HepG2 (cell line): ENCODE data around the gene PNKP. TPM values are rescaled to one million over a fixed set of nuclear protein-coding genes. Genes with fewer than 3 reads are reported as not detected.

ENCODE experiments used
- NFAT5 ChIP-seq: sonication (generic); formaldehyde crosslinking; IDR thresholded peaks from 2 replicates; pipeline ENCODE4 v1.4.0; 2020; ENCODE audit warnings: missing genetic modification reagents
- YEATS4 ChIP-seq: sonication (generic); formaldehyde crosslinking; IDR thresholded peaks from 2 replicates; pipeline ENCODE4 v1.4.0; 2020; ENCODE audit warnings: missing genetic modification reagents, borderline replicate concordance
- ZMAT5 ChIP-seq: sonication (generic); formaldehyde crosslinking; IDR thresholded peaks from 2 replicates; pipeline ENCODE4 v1.5.0; 2020; ENCODE audit warnings: mild to moderate bottlenecking, low read depth, missing genetic modification reagents, borderline replicate concordance
- ZNF275 ChIP-seq: sonication (generic); formaldehyde crosslinking; IDR thresholded peaks from 2 replicates; pipeline ENCODE4 v1.8.0; 2022; ENCODE audit warnings: missing genetic modification reagents, mild to moderate bottlenecking, inconsistent platforms, borderline replicate concordance
- ZNF484 ChIP-seq: sonication (generic); formaldehyde crosslinking; IDR thresholded peaks from 2 replicates; pipeline ENCODE4 v1.5.1; 2020; ENCODE audit warnings: mild to moderate bottlenecking, low read depth, missing genetic modification reagents, borderline replicate concordance
- polyA plus RNA-seq, 8 experiments: library from polyadenylated mRNA; depleted of rRNA in 3 of 8; stranded (reverse) in 7 of 8; unstranded in 1 of 8; fragments of >200 nt; fragmentation: Illumina TruSeq in 4 of 8; extraction: Trizol in 4 of 8; gene quantifications; 2 replicates each; pipeline versions ENCODE4 v1.2.1 to v1.2.3, GENCODE V29; 2011 to 2016; ENCODE audit warnings: low read depth in 4 of 8, missing spikeins in 1 of 8, mixed read lengths in 1 of 8; ENCODE audit not compliant: insufficient read depth in 1 of 8
- total RNA-seq, 5 experiments: library from RNA; depleted of rRNA; stranded (reverse); fragments of >200 nt; fragmentation: Illumina TruSeq; extraction: Trizol; gene quantifications; 2 replicates each; pipeline ENCODE4 v1.2.3, GENCODE V29; 2016; ENCODE audit warnings: low read depth in 1 of 5
- TF ChIP-seq, protein P1 (sequence below): sonication (generic); formaldehyde crosslinking; IDR thresholded peaks from 2 replicates; pipeline ENCODE4 v1.8.1; 2023; ENCODE audit warnings: mild to moderate bottlenecking, moderate library complexity, missing genetic modification reagents
- TF ChIP-seq, protein P2 (sequence below): sonication (generic); formaldehyde crosslinking; IDR thresholded peaks from 2 replicates; pipeline ENCODE4 v1.4.0; 2020; ENCODE audit warnings: missing genetic modification reagents, low read depth, mild to moderate bottlenecking, borderline replicate concordance

The PNKP gene
- total and polyA plus RNA-seq, 2 of the 13 experiments (the other 11 are each of a cell fraction or from before 2014, with no cell fraction given), result 12.7 to 27.1 TPM

- TF ChIP-seq, protein P1, sequence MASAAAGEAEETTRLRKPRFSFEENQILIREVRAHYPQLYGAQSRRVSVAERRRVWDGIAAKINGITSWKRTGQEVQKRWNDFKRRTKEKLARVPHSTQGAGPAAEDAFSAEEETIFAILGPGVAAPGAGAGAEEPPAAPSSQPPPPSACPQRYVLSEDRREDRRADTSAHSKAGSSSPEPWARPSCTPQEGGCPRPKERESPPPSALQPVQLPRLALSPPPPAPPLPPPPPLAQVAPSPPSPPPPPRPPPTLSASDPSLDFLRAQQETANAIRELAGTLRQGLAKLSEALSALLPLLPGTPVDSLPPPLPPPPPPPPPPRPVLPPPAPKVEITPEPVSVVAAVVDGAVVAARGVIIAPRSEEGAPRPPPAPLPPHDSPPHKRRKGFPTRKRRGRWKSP (CRISPR knock-in tag), result no peak
- TF ChIP-seq, protein P2, sequence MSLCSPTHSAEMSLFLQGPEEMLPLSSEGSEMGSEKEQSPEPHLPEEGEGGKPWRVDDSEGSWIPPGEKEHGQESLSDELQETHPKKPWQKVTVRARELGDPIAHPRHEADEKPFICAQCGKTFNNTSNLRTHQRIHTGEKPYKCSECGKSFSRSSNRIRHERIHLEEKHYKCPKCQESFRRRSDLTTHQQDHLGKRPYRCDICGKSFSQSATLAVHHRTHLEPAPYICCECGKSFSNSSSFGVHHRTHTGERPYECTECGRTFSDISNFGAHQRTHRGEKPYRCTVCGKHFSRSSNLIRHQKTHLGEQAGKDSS, result no peak
- TF ChIP-seq YEATS4 (CRISPR knock-in tag) (no peak), ZNF275 (no peak), ZNF484 (CRISPR knock-in tag) (no peak), ZMAT5 (CRISPR knock-in tag) (no peak), NFAT5 (no peak)
- TF ChIP-seq, all 625 proteins: peak for 0
These were observed 33.8 kb downstream of the PNKP start (continued) for GRCh38 chr19:49833599-49833998.
